Measurements from ENCODE around the gene TOM1L2.

TOM1L2 gene

GRCh38 chr17:17827826-17828621 lies 144.2 kb downstream of the TOM1L2 start:
- DNase-seq: no peak

GRCh38 chr17:17826942-17827785 lies 145.0 kb downstream of the TOM1L2 start:
- DNase-seq: no peak

DNA sequence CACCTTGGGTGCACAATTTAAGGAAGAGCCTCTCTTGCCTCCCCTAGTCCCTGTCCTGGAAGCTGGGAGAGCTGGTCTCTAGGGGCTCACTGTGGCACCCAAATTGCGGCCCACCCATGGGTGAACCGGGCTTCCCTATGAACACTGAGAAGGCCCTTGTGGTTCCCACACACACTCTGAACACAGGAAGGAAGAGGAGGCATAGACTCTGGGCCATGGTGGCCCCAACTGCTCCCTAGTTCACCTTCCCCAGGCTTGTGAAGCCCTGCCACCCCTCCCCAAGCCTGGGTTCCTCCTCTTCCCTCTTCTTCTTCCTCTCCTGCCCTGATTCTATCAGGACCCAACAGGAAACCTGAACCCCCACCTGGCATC lies 145.9 kb downstream of the TOM1L2 start:
- DNase-seq: no peak

DNA sequence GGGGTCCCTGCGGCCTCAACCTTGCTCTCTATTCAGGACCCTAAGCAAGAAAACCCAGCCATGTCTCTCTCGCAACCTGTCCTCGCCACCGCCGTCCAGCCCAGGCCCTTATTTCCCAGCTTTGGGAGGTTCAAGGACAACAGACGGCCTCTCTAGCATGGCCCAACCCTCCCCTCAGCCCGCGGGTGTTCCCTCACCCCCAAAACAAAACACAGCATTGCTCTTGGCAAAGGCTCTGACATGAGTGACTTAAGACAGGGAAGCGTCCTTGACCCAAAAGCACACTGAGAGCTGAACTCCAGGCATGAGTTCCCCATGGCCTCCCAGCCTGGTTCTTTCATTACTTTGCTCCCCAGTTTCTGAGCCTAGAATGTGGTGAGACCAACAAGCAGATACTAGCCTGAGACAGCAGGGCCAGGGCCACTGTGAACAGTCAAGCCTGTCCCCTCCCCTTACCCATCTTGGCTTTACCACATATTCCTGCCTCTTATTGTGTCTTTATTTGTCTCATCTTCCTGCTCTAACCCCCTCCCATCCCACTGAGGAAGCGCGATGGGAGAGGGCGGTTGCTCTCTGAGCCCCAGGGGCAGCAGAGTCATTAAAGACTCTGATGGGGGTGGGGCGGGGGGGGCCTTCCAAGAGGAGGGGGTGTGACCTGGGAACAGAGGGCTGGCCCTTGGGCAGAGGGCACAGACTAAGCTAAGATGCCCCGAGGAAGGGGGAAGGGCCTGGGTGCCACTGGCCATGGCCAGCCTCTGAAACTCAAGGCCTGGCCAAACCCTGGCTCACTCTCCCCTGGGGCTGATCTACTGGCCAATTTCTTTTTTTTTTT lies 147.2 kb downstream of the TOM1L2 start:
- no peak for DNase-seq

- DNase-seq: no peak
Observed at GRCh38 chr17:17824119-17824782, 147.9 kb downstream of the TOM1L2 start.

DNA sequence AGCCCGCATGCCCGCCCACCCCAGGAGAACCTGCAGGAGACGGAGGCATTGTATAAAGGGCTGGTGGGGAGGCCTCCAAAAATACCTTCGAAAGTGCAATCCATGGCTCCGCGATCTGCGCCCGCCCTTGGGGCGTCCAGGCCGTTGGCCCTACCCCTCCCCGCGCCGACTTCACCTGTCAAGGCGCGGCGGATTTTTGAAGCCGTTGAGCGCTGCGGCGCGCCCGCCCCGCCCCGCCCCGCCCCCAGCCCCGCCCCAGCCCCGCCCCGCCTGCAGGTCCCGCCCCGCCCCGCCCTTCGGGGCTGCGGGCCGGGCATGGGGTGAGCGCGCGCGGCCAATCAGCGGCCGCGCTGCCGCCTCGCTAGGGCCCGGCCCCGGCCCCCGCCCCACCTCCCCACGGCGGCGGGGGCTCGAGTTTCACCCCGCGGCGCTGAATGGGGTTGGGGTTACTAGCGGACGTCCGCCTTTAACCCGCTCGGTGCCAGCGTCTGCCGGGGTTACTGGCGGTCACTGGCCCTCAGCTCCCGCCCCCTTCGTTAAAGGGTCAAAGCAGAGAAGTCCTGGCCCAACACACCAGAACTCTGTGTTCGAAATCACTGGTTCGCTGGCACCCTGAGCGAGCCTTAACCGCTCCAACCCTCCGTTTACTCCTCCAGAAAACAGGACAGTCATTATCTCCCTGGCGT lies 148.6 kb downstream of the TOM1L2 start:
- DNase-seq: peak; percentile 45

GRCh38 chr17:17822616-17823015 lies 149.6 kb downstream of the TOM1L2 start:
- no peak for DNase-seq

DNA sequence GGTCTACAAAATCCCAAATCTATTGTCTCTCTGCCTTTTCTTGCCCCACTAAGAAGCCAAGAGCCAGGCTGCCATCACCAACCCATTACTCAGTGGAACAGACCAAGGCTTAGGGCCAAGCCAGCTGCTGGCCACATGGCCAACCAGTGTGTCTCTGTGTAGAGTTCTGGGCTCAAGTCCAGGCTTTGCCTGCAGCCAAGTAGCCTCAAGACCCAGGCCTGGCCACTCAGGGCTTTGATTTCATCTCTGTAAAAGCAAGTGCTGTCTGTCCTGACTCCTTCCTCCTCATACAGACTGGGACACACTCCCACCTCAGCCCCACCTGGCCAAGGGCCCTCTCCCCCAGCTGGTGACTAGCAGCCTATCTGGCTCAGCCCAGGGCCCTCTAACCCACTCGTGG lies 150.0 kb downstream of the TOM1L2 start:
- no peak for DNase-seq

GRCh38 chr17:17820463-17821158 lies 151.6 kb downstream of the TOM1L2 start:
- no peak for DNase-seq

- no peak for DNase-seq
Observed at GRCh38 chr17:17820046-17820445, 152.2 kb downstream of the TOM1L2 start.

GRCh38 chr17:17819561-17819995 lies 152.6 kb downstream of the TOM1L2 start:
- peak; percentile 43 for DNase-seq

DNA sequence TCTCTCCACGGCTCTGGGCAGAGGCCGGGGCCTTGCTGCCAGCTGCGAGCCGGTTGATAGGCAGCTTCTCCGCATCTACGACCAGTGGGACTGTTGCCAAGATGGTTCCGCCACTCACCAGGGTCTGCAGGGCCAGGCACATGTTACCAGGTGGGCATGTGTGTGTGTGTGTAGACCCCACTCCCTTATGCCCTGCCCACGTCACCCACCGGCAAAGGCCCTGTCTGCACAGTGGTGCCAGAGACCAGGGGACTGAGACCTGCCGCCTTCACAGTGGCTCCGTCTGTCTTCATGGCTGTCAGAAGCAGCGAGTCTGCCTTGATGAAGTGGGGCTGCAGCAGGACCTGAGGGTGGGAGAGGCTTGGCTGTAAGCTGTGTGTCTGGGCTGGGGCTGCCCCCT lies 153.1 kb downstream of the TOM1L2 start:
- DNase-seq: no peak

- DNase-seq: no peak
Observed at GRCh38 chr17:17818088-17818526, 154.1 kb downstream of the TOM1L2 start.

GRCh38 chr17:17817552-17817947 lies 154.7 kb downstream of the TOM1L2 start:
- DNase-seq: no peak

GRCh38 chr17:17816831-17817551 lies 155.2 kb downstream of the TOM1L2 start:
- no peak for DNase-seq

GRCh38 chr17:17816240-17816814 lies 155.9 kb downstream of the TOM1L2 start:
- no peak for DNase-seq

GRCh38 chr17:17815436-17816200 lies 156.6 kb downstream of the TOM1L2 start:
- no peak for DNase-seq

DNA sequence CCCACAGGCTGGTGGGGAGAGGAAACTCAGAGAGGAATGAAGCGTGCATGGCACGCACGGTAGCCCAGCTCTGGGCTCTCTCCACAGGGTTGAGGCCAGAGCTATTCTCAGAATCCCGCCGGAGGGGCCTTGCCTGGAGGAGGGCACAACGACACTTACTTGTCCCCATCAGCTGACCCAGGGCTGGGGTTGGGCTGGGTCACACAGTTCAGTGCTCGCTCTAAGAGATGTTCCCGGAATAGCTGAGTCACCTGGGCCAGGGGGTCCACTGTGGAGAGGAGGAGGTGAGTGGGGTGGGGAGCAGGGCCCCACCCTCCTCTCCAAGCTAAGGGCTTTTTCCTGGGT lies 157.2 kb downstream of the TOM1L2 start:
- DNase-seq: no peak
